HG02938 (cell line): Measurements from ENCODE around the gene TGFBR2.
A peak's percentile ranks its signal among the peaks of the same experiment; 100 is the strongest.
"Not testable (repeated sequence)": the region's sequence is repeated elsewhere in the genome, so short reads cannot be mapped to it uniquely, and the experiment has no call there.

Experiments used
- ATAC-seq: cut with Tn5 transposase; IDR thresholded peaks from one replicate; pipeline ENCODE4 v1.9.1; 2021; ENCODE audit warnings: mild to moderate bottlenecking, moderate library complexity; ENCODE audit not compliant: unreplicated experiment

Gene TGFBR2

DNA sequence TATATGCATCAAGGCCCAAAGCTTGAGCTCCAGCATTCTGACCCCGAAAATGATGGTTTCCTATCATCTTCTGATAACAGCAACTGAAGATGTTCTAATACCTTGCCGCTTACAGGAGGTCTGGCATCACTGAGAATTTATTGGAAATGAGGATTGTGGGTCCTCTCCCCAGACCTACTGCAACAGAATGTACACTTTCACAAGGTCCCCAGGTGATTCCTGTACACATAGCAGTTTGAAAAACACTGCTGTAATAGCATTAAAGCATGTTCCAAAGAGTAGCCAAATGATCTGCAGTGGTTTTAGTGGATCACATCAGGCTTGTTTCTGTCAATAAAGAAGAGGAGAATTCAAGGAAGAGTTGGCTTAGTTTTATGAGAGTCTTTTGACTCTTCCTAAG, 11.3 kb downstream of the TGFBR2 start:
- ATAC-seq, result no peak

DNA sequence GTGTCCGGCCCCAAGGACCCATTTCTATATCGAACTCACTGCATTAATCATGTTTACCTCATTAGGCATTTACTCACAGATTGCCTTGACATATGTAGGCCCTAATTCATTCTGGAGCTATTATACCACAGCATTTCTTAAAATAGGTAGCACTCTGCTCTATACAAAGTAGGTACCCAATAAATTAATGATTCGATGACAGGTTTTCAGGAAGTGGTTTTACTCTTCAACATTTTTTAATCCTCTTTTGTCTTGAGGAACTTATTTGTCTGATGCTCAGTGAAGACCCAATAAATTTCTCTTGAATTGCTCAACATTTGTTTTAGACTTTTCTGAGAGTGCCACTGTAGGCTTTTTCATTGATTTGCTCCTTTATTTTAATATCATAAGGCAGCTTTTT, 12.1 kb downstream of the TGFBR2 start:
- ATAC-seq, result no peak

DNA sequence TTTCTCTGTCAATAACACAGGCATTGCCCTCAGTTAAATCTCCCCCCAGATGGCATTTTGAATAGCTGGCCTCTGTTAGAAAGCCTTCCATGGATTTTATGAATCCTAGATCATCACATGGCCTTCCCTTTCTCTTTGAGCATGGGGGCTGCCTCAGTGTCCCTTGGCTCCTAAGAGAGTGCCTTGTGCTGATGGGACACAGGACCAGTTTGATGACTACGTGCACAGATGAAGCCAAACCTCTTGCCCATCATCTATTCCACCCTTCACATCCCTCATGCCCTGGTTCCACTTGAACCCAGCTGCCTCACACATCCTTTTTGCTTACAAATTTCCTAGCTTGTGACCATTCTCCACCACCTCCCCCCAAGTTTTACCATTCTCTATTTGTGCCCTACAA, 12.9 kb downstream of the TGFBR2 start:
- ATAC-seq, result no peak

DNA sequence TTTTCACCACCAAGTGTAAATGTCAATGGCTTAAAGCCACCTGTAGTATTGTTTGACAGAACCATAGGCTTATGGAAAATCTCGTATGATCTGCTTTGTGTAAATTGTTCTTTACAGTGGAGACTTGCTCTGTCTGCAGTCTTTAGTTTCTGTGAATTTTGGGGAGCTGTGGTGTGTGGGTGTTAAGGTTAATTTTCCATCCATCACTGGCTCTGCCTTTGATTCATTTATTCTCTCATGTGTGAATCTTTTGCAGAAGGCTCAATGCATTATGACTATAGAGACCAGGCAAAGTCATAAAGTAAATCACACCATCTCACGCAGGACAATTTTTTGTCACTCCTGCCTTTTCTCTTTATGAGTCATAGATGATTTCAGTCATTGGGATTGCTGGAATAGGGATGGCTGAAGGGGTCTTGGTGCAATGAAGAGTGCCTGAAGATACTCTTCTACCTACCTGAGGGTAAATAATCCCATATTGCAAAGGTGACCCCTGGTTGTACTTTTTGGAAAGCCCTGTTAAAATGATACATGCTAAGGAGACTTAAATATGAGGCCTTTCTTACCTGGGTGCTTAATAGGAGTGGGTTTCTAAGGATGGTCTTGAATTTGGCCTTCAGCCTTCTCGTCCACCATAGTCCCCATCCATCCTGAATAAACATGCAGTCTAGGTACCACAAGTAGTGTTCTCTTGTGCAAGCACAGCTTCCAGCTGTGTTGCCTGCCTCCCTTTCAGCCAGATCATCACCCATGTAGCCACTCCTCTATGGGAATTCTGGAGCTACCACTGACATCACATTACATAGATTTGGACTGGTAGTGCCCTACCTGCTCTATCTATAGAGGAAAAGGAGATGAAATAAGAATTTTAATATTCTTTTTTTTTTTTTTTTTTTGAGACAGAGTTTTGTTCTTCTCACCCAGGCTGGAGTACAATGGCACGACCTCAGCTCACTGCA, 14.3 kb downstream of the TGFBR2 start:
- ATAC-seq, result no peak

DNA sequence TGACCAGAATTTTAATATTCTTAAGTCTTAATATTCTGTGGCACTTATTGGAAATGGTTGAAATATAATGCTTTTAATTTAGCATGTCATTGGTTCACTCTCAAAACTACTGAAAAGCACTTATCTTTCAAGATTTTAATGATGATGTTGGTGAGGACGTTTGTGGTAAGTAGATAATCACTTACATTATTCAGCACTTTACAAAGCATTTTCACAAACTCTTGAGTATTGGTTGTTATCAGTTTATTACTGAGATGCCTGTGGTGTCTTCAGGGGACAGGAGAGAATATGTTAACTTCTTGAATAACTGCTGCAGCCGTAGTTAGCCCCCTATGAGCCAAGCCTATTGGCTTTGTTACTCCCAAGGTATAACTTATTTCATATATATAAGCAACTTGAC, 15.2 kb downstream of the TGFBR2 start:
- ATAC-seq, result no peak

DNA sequence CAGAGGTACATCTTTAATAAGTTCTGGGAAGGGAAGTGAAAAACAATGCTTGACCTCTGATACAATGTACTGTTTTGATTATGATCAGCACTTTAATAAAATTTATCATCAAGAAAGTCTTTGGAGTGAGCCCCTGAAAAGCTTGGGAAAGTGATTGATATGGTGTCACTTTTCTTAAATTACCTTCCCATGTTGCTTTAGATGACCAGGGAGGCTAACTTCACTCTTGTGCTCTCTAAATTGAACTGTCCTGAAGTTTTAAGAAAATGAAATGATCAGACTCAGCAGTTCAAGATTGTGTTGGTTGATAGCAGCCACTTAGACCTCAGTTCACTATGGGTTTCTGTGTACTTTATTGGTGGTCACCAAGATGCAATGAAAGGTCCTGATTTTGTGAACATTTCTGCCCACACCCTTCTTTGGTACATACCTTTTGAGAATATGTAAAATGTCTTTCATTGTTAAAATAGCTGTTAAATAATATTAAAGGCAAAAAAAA, 15.7 kb downstream of the TGFBR2 start:
- no peak for ATAC-seq

DNA sequence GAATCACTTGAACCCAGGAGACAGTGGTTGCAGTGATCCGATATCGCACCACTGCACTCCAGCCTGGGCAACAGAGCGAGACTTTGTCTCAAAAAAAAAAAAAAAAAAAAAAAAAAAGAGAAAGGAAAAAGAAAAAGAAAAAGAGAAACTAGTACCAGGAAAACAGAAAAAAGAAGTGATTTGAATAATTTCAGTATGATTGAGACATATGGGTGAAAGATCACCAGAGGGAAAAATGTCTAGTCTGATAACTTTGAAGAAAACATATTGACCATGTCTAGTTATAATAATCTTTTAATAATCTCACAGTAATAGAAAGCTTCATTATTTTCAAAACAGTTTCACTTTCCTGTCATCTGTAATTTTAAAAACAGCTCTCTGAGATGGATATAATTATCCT, 16.4 kb downstream of the TGFBR2 start:
- ATAC-seq, result no peak

DNA sequence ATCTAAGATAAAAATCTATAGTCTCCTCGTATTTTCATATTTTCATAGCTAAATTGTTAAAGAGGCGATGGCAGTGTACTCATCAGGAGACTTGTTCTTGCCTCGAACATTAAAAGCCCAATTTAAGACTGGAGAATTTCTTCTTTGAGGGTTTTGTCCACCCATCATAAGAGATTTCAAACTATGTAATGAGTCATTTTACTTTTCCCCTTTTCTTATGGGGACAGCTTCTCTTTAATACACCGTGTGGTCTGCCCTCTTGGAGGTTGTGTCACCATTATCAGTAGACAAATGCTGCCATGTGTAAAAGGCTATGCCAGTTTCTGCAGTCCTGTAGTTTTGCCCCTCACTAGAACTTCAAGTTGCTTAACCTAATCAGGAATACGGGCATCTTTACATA, 16.9 kb downstream of the TGFBR2 start:
- no peak for ATAC-seq

DNA sequence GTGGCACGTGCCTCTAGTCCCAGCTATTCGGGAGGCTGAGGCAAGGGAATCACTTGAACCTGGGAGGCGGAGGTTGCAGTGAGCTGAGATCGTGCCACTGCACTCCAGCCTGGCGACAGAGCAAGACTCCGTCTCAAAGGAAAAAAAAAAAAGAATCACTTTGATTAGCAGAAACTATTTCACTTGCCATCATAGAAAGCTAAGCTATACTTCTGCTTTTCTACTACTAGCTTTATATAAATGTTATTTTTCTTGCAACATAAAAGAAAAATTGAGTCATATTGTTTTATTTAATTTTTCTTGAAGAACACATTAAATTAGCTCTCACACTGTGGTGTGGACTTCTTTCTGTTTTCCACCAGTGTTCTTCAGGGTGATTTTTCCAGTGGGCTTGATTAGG, 18.1 kb downstream of the TGFBR2 start:
- not testable (repeated sequence) for ATAC-seq

DNA sequence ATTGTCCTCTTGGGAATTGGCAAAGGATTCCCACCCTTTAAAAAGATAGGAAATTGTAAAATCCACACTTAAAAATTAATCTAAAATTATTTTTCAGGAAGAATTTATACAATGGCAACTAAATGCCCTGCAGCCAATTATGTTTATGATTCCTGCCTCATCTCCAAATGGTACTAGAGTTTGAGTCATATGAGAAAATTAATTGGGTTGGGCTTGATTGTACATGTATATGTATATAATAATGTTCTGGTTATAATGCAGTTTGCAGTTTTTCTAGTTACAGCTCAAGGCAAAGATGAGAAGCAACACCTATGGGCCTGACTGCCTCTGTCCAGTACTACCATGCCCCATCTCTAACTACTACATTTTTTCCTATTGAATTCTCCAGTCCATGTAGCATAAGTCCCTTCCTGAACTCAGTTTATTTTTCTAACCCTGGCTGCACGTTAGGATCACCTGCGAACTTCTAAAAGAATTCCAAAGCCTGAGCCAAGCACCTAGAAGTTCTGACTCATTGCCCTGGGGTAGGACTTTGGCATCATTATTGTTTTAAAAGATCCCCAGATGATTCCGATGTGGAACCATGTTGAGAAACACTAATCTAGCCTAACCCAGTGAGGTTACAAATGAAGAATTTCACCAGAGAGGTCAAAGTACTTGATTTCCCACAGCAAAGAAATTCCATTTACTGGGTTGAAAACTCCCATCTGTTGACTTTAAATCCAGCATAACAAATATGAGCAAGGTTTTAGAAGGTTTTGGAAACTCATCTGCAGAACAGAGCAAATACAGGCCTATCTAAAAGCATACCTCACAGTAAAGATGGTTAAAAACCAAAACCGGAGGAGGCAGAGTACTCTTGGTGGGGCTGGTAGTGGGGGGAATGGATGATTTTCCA, 19.4 kb downstream of the TGFBR2 start:
- ATAC-seq, result no peak

DNA sequence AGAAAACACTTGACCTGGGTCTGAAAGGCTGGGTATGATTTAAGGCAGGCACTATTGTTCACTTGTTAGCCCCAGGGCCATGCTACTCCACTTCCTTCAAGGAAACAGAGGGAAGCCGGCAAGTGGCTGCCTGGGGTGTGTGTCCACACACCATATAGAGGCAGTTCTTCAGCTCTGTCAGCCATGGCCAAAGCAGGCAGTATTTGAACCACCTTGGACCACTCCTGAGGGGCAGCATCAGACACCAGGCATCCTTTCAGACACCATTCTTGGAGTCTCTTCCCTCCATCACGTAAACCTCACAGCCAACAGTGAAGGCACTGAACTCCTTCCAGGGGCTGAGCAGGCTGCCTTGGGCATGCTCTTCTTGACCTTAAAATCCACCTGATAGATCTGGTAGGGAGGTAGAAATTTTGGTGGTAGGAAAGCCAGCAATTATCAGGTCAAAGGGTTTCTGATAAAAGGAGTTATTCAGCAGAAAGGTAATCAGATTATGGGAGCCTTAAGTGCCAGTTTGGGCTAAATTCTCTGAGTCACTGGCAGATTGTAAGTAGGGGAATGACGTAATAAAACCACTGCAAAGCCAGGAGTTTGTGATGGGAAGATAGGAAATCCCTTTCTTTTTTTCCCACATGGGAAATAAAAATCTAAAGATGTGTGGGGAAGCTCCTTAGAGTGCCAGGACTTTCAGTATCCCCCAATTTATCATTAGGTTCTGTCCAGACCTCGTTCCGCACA, 20.2 kb downstream of the TGFBR2 start:
- no peak for ATAC-seq

DNA sequence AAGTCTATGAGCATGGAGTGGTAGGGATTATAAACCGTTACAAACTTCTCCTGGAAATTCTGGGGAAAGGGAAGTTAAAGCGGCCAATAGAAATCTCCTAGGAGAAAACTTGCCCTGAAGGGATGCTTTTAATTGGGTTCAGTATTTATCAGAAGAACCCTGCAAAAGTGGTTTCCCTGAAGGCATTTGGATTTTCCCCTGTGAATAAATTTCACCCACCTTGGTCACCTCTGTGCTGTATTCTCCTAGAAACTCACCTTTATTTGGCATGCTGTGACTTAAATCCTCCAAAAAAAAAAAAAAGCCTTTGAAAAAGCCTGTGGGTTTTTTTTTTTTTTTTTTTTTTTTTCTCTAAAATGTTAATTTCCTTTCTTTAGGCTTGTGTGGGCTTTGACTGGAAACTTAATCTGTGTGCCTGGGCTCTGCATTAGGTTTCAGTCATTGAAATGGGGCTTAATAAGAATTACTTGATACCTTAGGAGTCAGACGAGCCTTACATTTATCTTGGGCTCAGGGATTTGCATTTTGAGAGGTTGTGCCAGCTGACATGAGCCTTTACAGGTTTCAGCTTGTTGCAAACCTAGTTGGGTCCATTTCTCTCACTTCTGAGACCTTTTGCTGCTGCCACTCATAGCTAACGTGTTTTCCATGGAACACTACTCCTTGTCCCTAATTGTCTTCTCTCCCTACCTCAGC, 22.0 kb downstream of the TGFBR2 start:
- ATAC-seq, result no peak

DNA sequence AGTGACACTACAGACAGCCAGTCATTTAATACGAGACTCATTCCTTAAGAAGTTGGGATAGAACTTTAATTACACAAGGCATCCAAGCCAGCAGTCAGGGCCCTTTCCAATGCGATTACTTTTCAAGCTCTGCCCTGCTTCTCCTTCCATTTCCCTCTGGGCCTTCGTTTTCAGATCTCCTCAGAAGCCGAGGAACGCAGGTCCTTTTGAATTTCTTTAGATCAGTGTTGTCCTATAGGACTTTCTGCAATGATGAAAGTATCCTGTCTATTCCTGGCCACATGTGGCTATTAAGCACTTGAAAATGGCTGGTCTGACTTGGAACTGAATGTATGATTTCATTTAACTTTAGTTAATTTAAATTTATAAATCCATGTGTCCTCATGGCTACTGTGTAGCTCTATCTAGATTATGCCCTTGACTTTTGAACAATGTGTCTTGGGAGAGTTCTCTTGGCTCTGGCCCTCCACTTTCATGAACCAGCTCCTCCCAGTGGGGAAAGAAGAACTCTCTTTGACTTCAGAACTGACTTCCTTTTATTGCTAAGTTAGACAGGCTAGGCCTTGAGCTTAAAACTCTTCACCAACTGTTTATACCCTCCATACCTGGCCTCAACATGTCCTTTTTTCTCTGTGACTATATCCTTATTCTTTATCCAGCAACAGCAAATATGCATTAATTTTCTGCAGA, 22.6 kb downstream of the TGFBR2 start:
- no peak for ATAC-seq

DNA sequence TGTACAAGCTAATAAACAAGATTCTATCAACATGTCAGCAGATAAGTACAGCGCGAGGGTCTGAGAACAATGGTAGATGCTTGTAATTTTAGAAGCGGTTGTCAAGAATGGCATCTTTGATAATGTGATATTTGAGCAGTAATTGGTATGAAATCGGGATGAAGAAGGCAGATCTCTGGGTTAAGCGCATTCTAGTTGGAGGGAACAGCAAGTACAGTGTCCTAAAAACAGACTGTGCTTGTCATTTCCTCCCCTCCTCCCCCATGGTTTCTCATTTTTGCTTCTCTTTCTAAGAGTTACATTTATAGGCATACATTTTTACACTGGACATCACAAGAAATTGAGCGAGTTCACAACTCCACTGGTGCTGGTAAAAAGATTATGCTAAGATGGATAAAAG, 23.3 kb downstream of the TGFBR2 start:
- no peak for ATAC-seq

DNA sequence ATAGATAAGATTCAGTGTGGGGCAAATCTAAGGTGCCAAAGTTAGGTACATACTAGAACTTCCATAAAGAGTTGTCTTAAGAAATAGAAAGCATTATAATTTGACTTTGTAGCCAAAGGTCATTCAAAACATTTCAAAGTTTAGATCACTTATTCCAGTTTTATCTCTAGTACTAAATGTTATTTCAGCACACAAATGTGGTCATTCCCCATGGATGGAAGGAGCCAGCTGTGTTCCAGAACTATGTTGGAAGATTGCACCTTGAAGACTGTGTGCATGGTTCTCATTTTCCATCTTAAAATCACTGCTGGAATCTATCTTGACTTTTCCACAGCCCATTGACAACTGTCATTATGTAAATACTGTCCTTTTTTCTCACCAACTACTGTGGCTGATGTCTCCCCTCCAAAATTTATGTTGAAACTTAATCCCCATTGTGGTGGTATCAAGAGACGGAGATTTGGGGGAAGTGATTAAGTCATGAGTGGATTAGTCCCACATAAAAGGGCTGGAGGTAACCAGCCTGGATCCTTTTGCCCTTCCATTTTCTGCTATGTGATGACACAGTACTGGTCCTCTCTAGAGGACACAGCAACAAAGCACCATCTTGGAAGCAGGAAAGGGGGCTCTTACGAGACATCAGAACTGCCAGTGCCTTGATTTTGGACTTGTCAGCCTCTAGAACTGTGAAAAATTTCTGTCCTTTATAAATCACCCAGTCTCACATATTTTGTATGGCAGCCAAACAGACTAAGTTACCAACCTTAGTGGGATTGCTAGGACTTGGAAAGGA, 24.0 kb downstream of the TGFBR2 start:
- no peak for ATAC-seq

DNA sequence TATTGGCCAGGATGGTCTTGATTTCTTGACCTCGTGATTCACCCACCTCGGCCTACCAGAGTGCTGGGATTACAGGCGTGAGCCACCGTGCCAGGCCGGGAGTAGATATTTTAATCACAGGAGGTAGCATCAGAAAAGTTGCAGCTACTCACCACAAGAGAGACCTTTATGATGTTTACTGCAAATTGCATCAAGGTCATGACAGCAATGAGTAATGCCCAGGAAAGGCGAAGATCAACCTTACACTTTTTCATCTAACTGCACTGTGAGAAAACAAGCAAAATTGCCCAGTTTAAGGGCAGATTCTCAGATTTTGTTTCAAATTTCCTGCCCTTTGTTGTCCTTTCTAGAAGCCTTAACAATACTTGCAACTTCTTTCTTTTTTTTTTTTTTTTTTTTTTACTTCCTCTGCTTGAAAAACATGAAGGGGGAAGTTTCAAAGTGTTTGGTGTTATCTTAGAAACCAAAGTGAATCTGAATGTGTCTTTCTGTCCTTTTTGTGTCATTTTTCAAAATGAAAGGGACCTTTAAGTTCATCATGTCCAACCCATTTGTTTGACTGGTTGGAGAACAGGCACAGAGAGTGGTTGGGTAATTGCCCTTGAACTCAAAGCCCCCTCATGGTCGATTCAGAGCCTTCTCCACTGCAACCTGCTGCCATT, 25.0 kb downstream of the TGFBR2 start:
- peak; percentile 57 for ATAC-seq

DNA sequence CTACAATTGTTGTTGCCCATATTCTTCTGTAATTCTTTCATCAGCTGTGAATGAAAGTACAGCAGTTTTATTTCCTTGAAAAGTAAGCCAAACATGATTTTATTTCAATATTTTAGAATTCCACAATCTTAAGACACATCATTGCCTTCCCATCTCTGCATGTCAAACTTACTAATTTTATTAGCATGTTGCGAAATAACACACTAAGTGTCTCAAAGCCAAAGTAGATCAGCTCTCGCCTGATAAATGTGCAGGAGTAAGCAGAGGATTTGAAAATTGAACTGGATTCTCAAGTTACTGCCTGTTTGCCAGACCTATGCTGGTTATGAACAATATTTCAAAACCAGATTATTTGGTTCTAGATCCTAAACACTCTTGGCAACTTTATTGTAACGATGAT, 25.7 kb downstream of the TGFBR2 start:
- ATAC-seq, result no peak

DNA sequence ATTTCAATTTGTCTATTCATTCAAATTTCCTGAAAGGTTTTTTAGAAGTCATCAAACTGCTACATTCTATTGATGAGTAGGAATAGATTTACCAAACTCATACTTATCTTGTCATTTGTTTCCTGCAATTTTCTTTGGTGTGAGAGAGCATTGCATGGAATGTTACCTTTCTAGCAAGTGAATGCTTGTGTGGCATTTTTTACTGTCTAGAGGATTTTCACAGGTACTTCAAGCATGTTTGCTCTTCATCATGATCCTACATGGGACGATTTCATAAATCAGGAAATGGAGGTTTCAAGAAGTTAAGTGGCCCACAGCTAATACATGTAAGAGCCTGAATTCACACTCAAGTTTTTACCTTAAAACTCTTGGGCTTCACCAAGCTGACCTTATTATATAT, 26.1 kb downstream of the TGFBR2 start:
- no peak for ATAC-seq
